Keratinocyte (primary cell): ENCODE data around the gene PPM1B. TPM values are rescaled to one million over a fixed set of nuclear protein-coding genes. Genes with fewer than 3 reads are reported as not detected.

Experiments used
- DNase-seq: peaks from one replicate; pipeline ENCODE4 v3.0.0-alpha.2; 2011; ENCODE audit warnings: low read depth, missing footprints, low spot score
- FAIRE-seq: peaks from 2 replicates; lab custom pipeline; 2011; peaks lifted over from hg19 to GRCh38; lab: Jason Lieb, UNC
- H2AFZ ChIP-seq: 2 replicates; pipeline ENCODE4 v1.6.0; 2012; ENCODE audit warnings: low read length, control low read depth, inconsistent platforms; ENCODE audit not compliant: control insufficient read depth
- H3K27ac ChIP-seq: 2 replicates; pipeline ENCODE4 v1.5.1; 2011; ENCODE audit warnings: low read length; ENCODE audit not compliant: control insufficient read depth, insufficient read depth
- H3K27me3 ChIP-seq: 3 replicates; pipeline ENCODE4 v1.6.0; 2011; ENCODE audit warnings: low read length; ENCODE audit not compliant: control insufficient read depth, insufficient read depth; ENCODE audit errors: extremely low read depth
- H3K36me3 ChIP-seq, 2 experiments: 2 replicates in 1 of 2; 3 replicates in 1 of 2; pipeline ENCODE4 v1.5.1; 2011; ENCODE audit warnings: low read length in 2 of 2, mild to moderate bottlenecking in 1 of 2; ENCODE audit not compliant: control insufficient read depth in 2 of 2, insufficient read depth in 2 of 2; ENCODE audit errors: extremely low read depth in 1 of 2
- H3K4me1 ChIP-seq: 3 replicates; pipeline ENCODE4 v1.5.1; 2011; ENCODE audit warnings: low read length; ENCODE audit not compliant: control insufficient read depth, insufficient read depth; ENCODE audit errors: extremely low read depth
- H3K4me2 ChIP-seq: 3 replicates; pipeline ENCODE4 v1.6.0; 2011; ENCODE audit warnings: low read depth, low read length; ENCODE audit not compliant: control insufficient read depth, insufficient read depth; ENCODE audit errors: extremely low read depth
- H3K4me3 ChIP-seq, 3 experiments: fragments of 200-600 bp in 1 of 3; sonication (generic) in 1 of 3; 2 replicates in 2 of 3; 3 replicates in 1 of 3; pipeline ENCODE4 v1.5.1; 2011 to 2016; ENCODE audit warnings: low read length in 3 of 3, mild to moderate bottlenecking in 3 of 3, control low read depth in 2 of 3, inconsistent platforms in 1 of 3, low read depth in 1 of 3, mixed read lengths in 1 of 3, mixed run types in 1 of 3, moderate library complexity in 1 of 3; ENCODE audit not compliant: control insufficient read depth in 2 of 3, insufficient read depth in 2 of 3; ENCODE audit errors: extremely low read depth in 1 of 3
- H3K79me2 ChIP-seq: 2 replicates; pipeline ENCODE4 v1.6.0; 2012; ENCODE audit warnings: low read length; ENCODE audit not compliant: control insufficient read depth, insufficient read depth
- H3K9ac ChIP-seq: 3 replicates; pipeline ENCODE4 v1.6.0; 2011; ENCODE audit warnings: low read length; ENCODE audit not compliant: control insufficient read depth, insufficient read depth; ENCODE audit errors: extremely low read depth
- H3K9me1 ChIP-seq: 3 replicates; pipeline ENCODE4 v1.6.0; 2011; ENCODE audit warnings: low read length; ENCODE audit not compliant: control insufficient read depth, insufficient read depth; ENCODE audit errors: extremely low read depth
- H3K9me3 ChIP-seq: 2 replicates; pipeline ENCODE4 v1.5.1; 2012; ENCODE audit warnings: low read depth, low read length; ENCODE audit not compliant: control insufficient read depth
- H4K20me1 ChIP-seq: 3 replicates; pipeline ENCODE4 v1.6.0; 2011; ENCODE audit warnings: low read length; ENCODE audit not compliant: control insufficient read depth, insufficient read depth; ENCODE audit errors: extremely low read depth
- EZH2 ChIP-seq: IDR thresholded peaks from one replicate; pipeline ENCODE4 v1.6.1; 2012; ENCODE audit warnings: inconsistent platforms, mild to moderate bottlenecking, low read length, moderate library complexity
- dilution Hi-C: fragments of 300-500 bp; cut with MboI; formaldehyde crosslinking; loops from one replicate; pipeline ENCODE4 v1.7.0; 2020; ENCODE audit warnings: low sequenced_read_pairs; ENCODE audit not compliant: extremely low pct_ligation_motif_present
- polyA plus RNA-seq, 5 experiments: library from polyadenylated mRNA; depleted of rRNA in 3 of 5; stranded (reverse) in 3 of 5; stranded (forward) in 1 of 5; unstranded in 1 of 5; fragments of >200 nt; gene quantifications; 1 replicate in 1 of 5; 2 replicates in 3 of 5; 3 replicates in 1 of 5; pipeline versions ENCODE4 v1.2.1 to v1.2.3, GENCODE V29; 2011 to 2012; ENCODE audit warnings: missing spikeins in 2 of 5, low read depth in 1 of 5, low replicate concordance in 1 of 5
- TF ChIP-seq, protein P1 (sequence below), 3 experiments: IDR thresholded peaks in 1 of 3; conservative IDR thresholded peaks in 1 of 3; optimal IDR thresholded peaks in 1 of 3; 2 replicates in 2 of 3; 3 replicates in 1 of 3; pipeline versions ENCODE3 to v1.5.1; 2011; ENCODE audit warnings: low read length in 3 of 3, mild to moderate bottlenecking in 3 of 3, moderate library complexity in 2 of 3, control low read depth in 1 of 3, inconsistent platforms in 1 of 3; ENCODE audit not compliant: insufficient read depth in 2 of 3; ENCODE audit errors: extremely low read depth in 1 of 3

Gene PPM1B
- polyA plus RNA-seq, 1 donor (not counting 4 experiments of a cell fraction or from before 2014, with no cell fraction given), result 34.5 TPM

DNA sequence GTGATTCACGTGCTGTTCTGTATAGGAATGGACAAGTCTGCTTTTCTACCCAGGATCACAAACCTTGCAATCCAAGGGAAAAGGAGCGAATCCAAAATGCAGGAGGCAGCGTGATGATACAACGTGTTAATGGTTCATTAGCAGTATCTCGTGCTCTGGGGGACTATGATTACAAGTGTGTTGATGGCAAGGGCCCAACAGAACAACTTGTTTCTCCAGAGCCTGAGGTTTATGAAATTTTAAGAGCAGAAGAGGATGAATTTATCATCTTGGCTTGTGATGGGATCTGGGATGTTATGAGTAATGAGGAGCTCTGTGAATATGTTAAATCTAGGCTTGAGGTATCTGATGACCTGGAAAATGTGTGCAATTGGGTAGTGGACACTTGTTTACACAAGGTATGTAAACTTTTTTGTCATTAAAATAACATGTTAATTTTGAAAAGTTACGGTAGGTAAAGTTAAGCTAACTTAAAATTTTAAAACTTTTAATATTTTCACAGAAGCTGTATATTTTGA is 33.0 kb downstream of the PPM1B start:
- Histone ChIP-seq H3K9me3 (no peaks in the 10 kb centered on the region), H3K9ac (no peak overlapping the region), H3K36me3 (peaks cover 5 to 7% of the 10 kb centered on the region in 2 experiments), H3K9me1 (peaks cover 2% of the 10 kb centered on the region), H3K27me3 (no peaks in the 10 kb centered on the region), H3K4me1 (no peaks in the 10 kb centered on the region), H3K4me3 (no peak overlapping the region), H3K79me2 (peaks cover 33% of the 10 kb centered on the region), H2AFZ (no peak overlapping the region), H4K20me1 (peaks cover 4% of the 10 kb centered on the region), H3K4me2 (no peak overlapping the region), H3K27ac (no peak overlapping the region)
- TF ChIP-seq, protein P1, sequence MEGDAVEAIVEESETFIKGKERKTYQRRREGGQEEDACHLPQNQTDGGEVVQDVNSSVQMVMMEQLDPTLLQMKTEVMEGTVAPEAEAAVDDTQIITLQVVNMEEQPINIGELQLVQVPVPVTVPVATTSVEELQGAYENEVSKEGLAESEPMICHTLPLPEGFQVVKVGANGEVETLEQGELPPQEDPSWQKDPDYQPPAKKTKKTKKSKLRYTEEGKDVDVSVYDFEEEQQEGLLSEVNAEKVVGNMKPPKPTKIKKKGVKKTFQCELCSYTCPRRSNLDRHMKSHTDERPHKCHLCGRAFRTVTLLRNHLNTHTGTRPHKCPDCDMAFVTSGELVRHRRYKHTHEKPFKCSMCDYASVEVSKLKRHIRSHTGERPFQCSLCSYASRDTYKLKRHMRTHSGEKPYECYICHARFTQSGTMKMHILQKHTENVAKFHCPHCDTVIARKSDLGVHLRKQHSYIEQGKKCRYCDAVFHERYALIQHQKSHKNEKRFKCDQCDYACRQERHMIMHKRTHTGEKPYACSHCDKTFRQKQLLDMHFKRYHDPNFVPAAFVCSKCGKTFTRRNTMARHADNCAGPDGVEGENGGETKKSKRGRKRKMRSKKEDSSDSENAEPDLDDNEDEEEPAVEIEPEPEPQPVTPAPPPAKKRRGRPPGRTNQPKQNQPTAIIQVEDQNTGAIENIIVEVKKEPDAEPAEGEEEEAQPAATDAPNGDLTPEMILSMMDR (optimal IDR thresholded peaks at IDR 0.05 in 1 of 3, IDR thresholded peaks at IDR 0.05 in 1 of 3, conservative IDR thresholded peaks at IDR 0.05 in 1 of 3; ENCODE audit: extremely low read depth in 1 of 3, insufficient read depth in 2 of 3, low read length in 3 of 3), result no peak
- no peak for TF ChIP-seq EZH2
- FAIRE-seq (no peak), DNase-seq (no peak)
- dilution Hi-C loops, result no loop called here

DNA sequence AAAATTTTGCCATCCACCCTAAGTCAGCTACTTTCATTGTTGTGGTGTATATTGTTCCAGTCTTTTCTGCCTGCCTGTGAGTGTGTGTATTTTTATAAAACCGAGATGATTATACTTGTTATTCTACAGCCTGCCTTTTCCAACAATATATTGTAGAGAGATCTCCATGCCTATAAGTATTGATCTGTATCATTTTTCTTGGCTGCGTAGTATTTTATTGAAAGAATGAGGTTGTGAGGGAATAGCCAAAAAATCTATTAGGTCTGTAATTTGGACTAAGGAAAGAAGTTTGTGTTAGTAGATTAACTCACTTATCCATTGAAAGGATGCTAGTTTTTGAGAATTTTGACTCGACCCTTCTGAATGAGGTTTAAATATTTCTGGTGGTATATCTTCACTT is 34.9 kb downstream of the PPM1B start:
- Histone ChIP-seq H3K4me1 (no peaks in the 10 kb centered on the region), H3K4me3 (no peak overlapping the region), H2AFZ (no peak overlapping the region), H3K9me3 (no peaks in the 10 kb centered on the region), H3K27ac (no peak overlapping the region), H3K9ac (no peak overlapping the region), H3K79me2 (peaks cover 28% of the 10 kb centered on the region), H4K20me1 (peaks cover 4% of the 10 kb centered on the region), H3K9me1 (peaks cover 2% of the 10 kb centered on the region), H3K36me3 (peaks cover 5 to 7% of the 10 kb centered on the region in 2 experiments), H3K4me2 (no peak overlapping the region), H3K27me3 (no peaks in the 10 kb centered on the region)
- DNase-seq (no peak), FAIRE-seq (no peak)
- TF ChIP-seq, protein P1 (optimal IDR thresholded peaks at IDR 0.05 in 1 of 3, IDR thresholded peaks at IDR 0.05 in 1 of 3, conservative IDR thresholded peaks at IDR 0.05 in 1 of 3; ENCODE audit: extremely low read depth in 1 of 3, insufficient read depth in 2 of 3, low read length in 3 of 3), result no peak
- TF ChIP-seq EZH2, result no peak
- dilution Hi-C loops, result no loop called here
